ENCODE results near the gene PCSK1N.

PCSK1N gene

GRCh38 chrX:48801280-48802088 is 33.9 kb downstream of the PCSK1N start, which contains the start of gene HDAC6:
Gene HDAC6, plus strand, starts transcription at chrX:48802067. Its CDS starts 626 bp downstream, at chrX:48802693.
- H3K4me3 Mint-ChIP-seq = peak within 1 kb of the TSS; percentile 93 to 99 (median 97)
- peaks cover 19% of the 10 kb centered on the region for H3K36me3 Mint-ChIP-seq (ENCODE audit: low read depth)
- TF ChIP-seq, protein P1, sequence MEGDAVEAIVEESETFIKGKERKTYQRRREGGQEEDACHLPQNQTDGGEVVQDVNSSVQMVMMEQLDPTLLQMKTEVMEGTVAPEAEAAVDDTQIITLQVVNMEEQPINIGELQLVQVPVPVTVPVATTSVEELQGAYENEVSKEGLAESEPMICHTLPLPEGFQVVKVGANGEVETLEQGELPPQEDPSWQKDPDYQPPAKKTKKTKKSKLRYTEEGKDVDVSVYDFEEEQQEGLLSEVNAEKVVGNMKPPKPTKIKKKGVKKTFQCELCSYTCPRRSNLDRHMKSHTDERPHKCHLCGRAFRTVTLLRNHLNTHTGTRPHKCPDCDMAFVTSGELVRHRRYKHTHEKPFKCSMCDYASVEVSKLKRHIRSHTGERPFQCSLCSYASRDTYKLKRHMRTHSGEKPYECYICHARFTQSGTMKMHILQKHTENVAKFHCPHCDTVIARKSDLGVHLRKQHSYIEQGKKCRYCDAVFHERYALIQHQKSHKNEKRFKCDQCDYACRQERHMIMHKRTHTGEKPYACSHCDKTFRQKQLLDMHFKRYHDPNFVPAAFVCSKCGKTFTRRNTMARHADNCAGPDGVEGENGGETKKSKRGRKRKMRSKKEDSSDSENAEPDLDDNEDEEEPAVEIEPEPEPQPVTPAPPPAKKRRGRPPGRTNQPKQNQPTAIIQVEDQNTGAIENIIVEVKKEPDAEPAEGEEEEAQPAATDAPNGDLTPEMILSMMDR (IDR thresholded peaks at IDR 0.05; ENCODE audit: unreplicated experiment in 3 of 3) = no peak
- H3K27ac Mint-ChIP-seq = peak within 1 kb of the TSS; percentile 98 to 100 (median 98)
- H3K9me3 Mint-ChIP-seq = peaks cover 19% of the 10 kb centered on the region
- H3K27me3 Mint-ChIP-seq (ENCODE audit: low read depth) = no peaks in the 10 kb centered on the region
- peaks cover 10% of the 10 kb centered on the region for H3K4me1 Mint-ChIP-seq

- Mint-ChIP-seq H3K4me3 (peak overlapping the region; percentile 93 to 99 (median 97)), H3K27ac (peak overlapping the region; percentile 98 to 100 (median 98)), H3K4me1 (peaks cover 10% of the 10 kb centered on the region), H3K9me3 (peaks cover 19% of the 10 kb centered on the region), H3K27me3 (ENCODE audit: low read depth) (no peaks in the 10 kb centered on the region), H3K36me3 (ENCODE audit: low read depth) (peaks cover 19% of the 10 kb centered on the region)
- TF ChIP-seq, protein P1 (IDR thresholded peaks at IDR 0.05; ENCODE audit: unreplicated experiment in 3 of 3) = no peak
Observed at GRCh38 chrX:48800574-48801279, 34.7 kb downstream of the PCSK1N start.

- peaks cover 18% of the 10 kb centered on the region for H3K9me3 Mint-ChIP-seq
- TF ChIP-seq, protein P1 (IDR thresholded peaks at IDR 0.05; ENCODE audit: unreplicated experiment in 3 of 3) = no peak
- H3K27ac Mint-ChIP-seq = no peak overlapping the region
- H3K27me3 Mint-ChIP-seq (ENCODE audit: low read depth) = no peaks in the 10 kb centered on the region
- peaks cover 10% of the 10 kb centered on the region for H3K4me1 Mint-ChIP-seq
- H3K36me3 Mint-ChIP-seq (ENCODE audit: low read depth) = peaks cover 8% of the 10 kb centered on the region
- peak overlapping the region in 1 of 3 experiments; percentile 13 for H3K4me3 Mint-ChIP-seq
Observed at GRCh38 chrX:48798318-48798717, 37.1 kb downstream of the PCSK1N start.

GRCh38 chrX:48794911-48795515 is 40.4 kb downstream of the PCSK1N start:
- Mint-ChIP-seq H3K27me3 (ENCODE audit: low read depth) (no peaks in the 10 kb centered on the region), H3K4me1 (no peaks in the 10 kb centered on the region), H3K9me3 (peaks cover 11% of the 10 kb centered on the region), H3K36me3 (ENCODE audit: low read depth) (no peaks in the 10 kb centered on the region), H3K27ac (no peak overlapping the region), H3K4me3 (no peak overlapping the region)
- TF ChIP-seq, protein P1 (IDR thresholded peaks at IDR 0.05; ENCODE audit: unreplicated experiment in 3 of 3) = no peak

DNA sequence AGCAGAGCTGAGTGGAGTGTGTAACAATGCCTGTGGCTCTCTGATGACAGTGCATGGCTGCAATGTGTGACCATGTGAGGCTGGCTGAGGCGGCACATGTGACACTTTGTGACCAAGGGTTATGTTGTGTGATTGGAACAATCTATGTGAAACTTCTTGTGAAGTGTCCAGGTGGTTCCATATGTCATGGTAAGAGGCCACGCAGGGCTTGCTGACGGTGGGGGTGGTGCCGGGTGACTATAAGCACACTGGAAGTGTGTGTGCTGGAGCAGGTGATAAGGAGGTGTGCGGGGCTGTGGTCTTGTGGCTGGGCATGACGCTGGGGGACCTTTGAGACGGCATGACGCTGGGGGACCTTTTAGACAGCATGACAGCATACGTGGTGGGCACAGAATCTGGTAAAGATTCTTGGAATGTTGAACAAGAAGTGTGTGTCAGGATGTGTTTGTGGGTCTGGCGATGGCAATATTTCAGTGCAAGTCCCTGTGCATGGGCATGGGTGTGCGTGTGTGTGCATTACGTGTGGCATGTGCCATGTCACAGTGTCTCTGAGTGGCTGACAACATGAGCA is 41.0 kb downstream of the PCSK1N start:
- H3K27ac Mint-ChIP-seq = no peak overlapping the region
- H3K9me3 Mint-ChIP-seq = peaks cover 11% of the 10 kb centered on the region
- no peak overlapping the region for H3K4me3 Mint-ChIP-seq
- no peaks in the 10 kb centered on the region for H3K36me3 Mint-ChIP-seq (ENCODE audit: low read depth)
- H3K27me3 Mint-ChIP-seq (ENCODE audit: low read depth) = no peaks in the 10 kb centered on the region
- H3K4me1 Mint-ChIP-seq = no peaks in the 10 kb centered on the region
- TF ChIP-seq, protein P1 (IDR thresholded peaks at IDR 0.05; ENCODE audit: unreplicated experiment in 3 of 3) = no peak
